Neural progenitor cell (in vitro differentiated cells): ENCODE data around the gene HIPK2. TPM values are rescaled to one million over a fixed set of nuclear protein-coding genes. Genes with fewer than 3 reads are reported as not detected.

ENCODE experiments used
- DNase-seq: peaks from one replicate; pipeline ENCODE4 v3.0.0-alpha.2; 2016; ENCODE audit warnings: low spot score
- H2AFZ ChIP-seq: fragments of 200-600 bp; sonication (generic); replicated peaks from 2 replicates; pipeline ENCODE4 v1.6.1; 2016; ENCODE audit warnings: antibody characterized with exemption
- H3F3A ChIP-seq: fragments of 200-600 bp; sonication (generic); 2 replicates; pipeline ENCODE4 v1.6.1; 2016; ENCODE audit warnings: antibody characterized with exemption, low read depth
- H3K27ac ChIP-seq: fragments of 200-600 bp; sonication (generic); 2 replicates; pipeline ENCODE4 v1.5.1; 2016; ENCODE audit warnings: mild to moderate bottlenecking
- H3K27me3 ChIP-seq: fragments of 200-600 bp; sonication (generic); 2 replicates; pipeline ENCODE4 v1.6.1; 2016; ENCODE audit warnings: mild to moderate bottlenecking, moderate library complexity
- H3K36me3 ChIP-seq: fragments of 200-600 bp; sonication (generic); 2 replicates; pipeline ENCODE4 v1.5.1; 2016
- H3K4me1 ChIP-seq: fragments of 200-600 bp; sonication (generic); 2 replicates; pipeline ENCODE4 v1.6.1; 2016; ENCODE audit warnings: mixed run types
- H3K4me2 ChIP-seq: fragments of 200-600 bp; sonication (generic); 2 replicates; pipeline ENCODE4 v1.6.1; 2016
- H3K4me3 ChIP-seq: fragments of 200-600 bp; sonication (generic); 2 replicates; pipeline ENCODE4 v1.5.1; 2016
- H3K79me2 ChIP-seq: fragments of 200-600 bp; sonication (generic); 2 replicates; pipeline ENCODE4 v1.6.1; 2016; ENCODE audit warnings: low read depth
- H3K9ac ChIP-seq: fragments of 200-600 bp; sonication (generic); 2 replicates; pipeline ENCODE4 v1.6.1; 2016
- H3K9me3 ChIP-seq: fragments of 200-600 bp; sonication (generic); 2 replicates; pipeline ENCODE4 v1.5.1; 2016; ENCODE audit warnings: low read depth
- H4K20me1 ChIP-seq: fragments of 200-600 bp; sonication (generic); 2 replicates; pipeline ENCODE4 v1.6.1; 2016; ENCODE audit warnings: low read depth
- H3K27ac Mint-ChIP-seq: 3 replicates; pipeline ENCODE4 v1.8.0; 2021; ENCODE audit warnings: mixed read lengths
- H3K27me3 Mint-ChIP-seq: 2 replicates; pipeline ENCODE4 v1.8.0; 2022; ENCODE audit warnings: low read depth, mild to moderate bottlenecking, inconsistent platforms, moderate library complexity, mixed read lengths; ENCODE audit not compliant: insufficient read depth
- H3K36me3 Mint-ChIP-seq: 3 replicates; pipeline ENCODE4 v1.8.0; 2021; ENCODE audit warnings: mixed read lengths
- H3K4me1 Mint-ChIP-seq: 3 replicates; pipeline ENCODE4 v1.8.0; 2021; ENCODE audit warnings: mixed read lengths
- H3K4me3 Mint-ChIP-seq: 3 replicates; pipeline ENCODE4 v1.8.0; 2021; ENCODE audit warnings: mild to moderate bottlenecking, moderate library complexity, mixed read lengths
- H3K9me3 Mint-ChIP-seq: 3 replicates; pipeline ENCODE4 v1.8.0; 2020; ENCODE audit warnings: mixed read lengths
- EZH2 ChIP-seq: fragments of 200-600 bp; sonication (generic); IDR thresholded peaks from 2 replicates; pipeline ENCODE4 v1.6.1; 2017; ENCODE audit warnings: antibody characterized with exemption, mild to moderate bottlenecking, moderate library complexity
- EZH2phosphoT487 ChIP-seq: fragments of 200-600 bp; sonication (generic); IDR thresholded peaks from 2 replicates; pipeline ENCODE4 v1.6.1; 2017; ENCODE audit warnings: antibody characterized with exemption
- total RNA-seq: library from RNA; depleted of rRNA; stranded (reverse); fragments of >200 nt; gene quantifications from 2 replicates; pipeline ENCODE4 v1.2.3, GENCODE V29; 2015; ENCODE audit warnings: low replicate concordance
- TF ChIP-seq, protein P1 (sequence below): fragments of 200-600 bp; sonication (generic); IDR thresholded peaks from 2 replicates; pipeline ENCODE4 v1.5.1; 2017; ENCODE audit warnings: antibody characterized with exemption, mild to moderate bottlenecking

HIPK2 gene
- total RNA-seq, 1 donor from 2014 or later: 12.8 TPM

GRCh38 chr7:139698844-139699243 is 79.0 kb downstream of the HIPK2 start:
- Mint-ChIP-seq H3K9me3 (no peaks in the 10 kb centered on the region), H3K4me1 (peaks cover 27% of the 10 kb centered on the region), H3K27me3 (no peaks in the 10 kb centered on the region), H3K36me3 (peaks cover 16% of the 10 kb centered on the region), H3K4me3 (no peak overlapping the region), H3K27ac (no peak overlapping the region)
- Histone ChIP-seq H3K36me3 (no peaks in the 10 kb centered on the region), H3K27me3 (no peaks in the 10 kb centered on the region), H3F3A (no peaks in the 10 kb centered on the region), H2AFZ (no peak overlapping the region), H3K4me3 (no peak overlapping the region), H4K20me1 (peaks cover 35% of the 10 kb centered on the region), H3K9ac (no peak overlapping the region), H3K4me2 (no peak overlapping the region), H3K9me3 (no peaks in the 10 kb centered on the region), H3K27ac (no peak overlapping the region), H3K79me2 (no peaks in the 10 kb centered on the region), H3K4me1 (peaks cover 10% of the 10 kb centered on the region)
- TF ChIP-seq EZH2 (no peak), EZH2phosphoT487 (no peak)
- TF ChIP-seq, protein P1, sequence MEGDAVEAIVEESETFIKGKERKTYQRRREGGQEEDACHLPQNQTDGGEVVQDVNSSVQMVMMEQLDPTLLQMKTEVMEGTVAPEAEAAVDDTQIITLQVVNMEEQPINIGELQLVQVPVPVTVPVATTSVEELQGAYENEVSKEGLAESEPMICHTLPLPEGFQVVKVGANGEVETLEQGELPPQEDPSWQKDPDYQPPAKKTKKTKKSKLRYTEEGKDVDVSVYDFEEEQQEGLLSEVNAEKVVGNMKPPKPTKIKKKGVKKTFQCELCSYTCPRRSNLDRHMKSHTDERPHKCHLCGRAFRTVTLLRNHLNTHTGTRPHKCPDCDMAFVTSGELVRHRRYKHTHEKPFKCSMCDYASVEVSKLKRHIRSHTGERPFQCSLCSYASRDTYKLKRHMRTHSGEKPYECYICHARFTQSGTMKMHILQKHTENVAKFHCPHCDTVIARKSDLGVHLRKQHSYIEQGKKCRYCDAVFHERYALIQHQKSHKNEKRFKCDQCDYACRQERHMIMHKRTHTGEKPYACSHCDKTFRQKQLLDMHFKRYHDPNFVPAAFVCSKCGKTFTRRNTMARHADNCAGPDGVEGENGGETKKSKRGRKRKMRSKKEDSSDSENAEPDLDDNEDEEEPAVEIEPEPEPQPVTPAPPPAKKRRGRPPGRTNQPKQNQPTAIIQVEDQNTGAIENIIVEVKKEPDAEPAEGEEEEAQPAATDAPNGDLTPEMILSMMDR: no peak
- no peak for DNase-seq

DNA sequence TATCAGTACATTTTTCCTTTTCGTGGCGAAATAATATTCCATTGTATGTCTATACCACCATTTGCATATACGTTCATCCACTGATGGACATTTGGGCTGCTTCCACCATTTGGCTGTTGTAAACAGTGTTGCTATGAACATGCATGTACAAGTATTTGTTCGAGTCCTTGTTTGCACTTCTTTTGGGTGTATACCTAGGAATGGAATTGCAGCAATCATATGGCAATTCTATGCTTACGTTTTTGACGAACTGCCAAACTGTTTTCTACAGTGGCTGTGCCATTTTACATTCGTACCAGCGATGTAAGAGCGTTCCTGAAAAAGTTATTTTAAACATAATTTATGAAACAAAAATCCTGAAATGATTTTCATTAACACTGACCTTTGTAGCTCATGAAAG is 79.5 kb downstream of the HIPK2 start:
- no peaks in the 10 kb centered on the region for H3K27me3 ChIP-seq
- no peak for DNase-seq
- no peak overlapping the region for H3K4me3 ChIP-seq
- H2AFZ ChIP-seq: no peak overlapping the region
- H3F3A ChIP-seq: peaks cover 5% of the 10 kb centered on the region
- H3K9me3 Mint-ChIP-seq: no peaks in the 10 kb centered on the region
- no peak overlapping the region for H3K27ac ChIP-seq
- H3K4me1 Mint-ChIP-seq: peaks cover 27% of the 10 kb centered on the region
- no peaks in the 10 kb centered on the region for H3K27me3 Mint-ChIP-seq
- peaks cover 16% of the 10 kb centered on the region for H3K36me3 Mint-ChIP-seq
- no peaks in the 10 kb centered on the region for H3K79me2 ChIP-seq
- no peak overlapping the region for H3K4me3 Mint-ChIP-seq
- TF ChIP-seq, protein P1: no peak
- TF ChIP-seq EZH2phosphoT487 (no peak), EZH2 (no peak)
- peaks cover 13% of the 10 kb centered on the region for H3K4me1 ChIP-seq
- H3K27ac Mint-ChIP-seq: no peak overlapping the region
- no peak overlapping the region for H3K9ac ChIP-seq
- peaks cover 40% of the 10 kb centered on the region for H4K20me1 ChIP-seq
- no peaks in the 10 kb centered on the region for H3K9me3 ChIP-seq
- no peak overlapping the region for H3K4me2 ChIP-seq
- no peaks in the 10 kb centered on the region for H3K36me3 ChIP-seq

- no peaks in the 10 kb centered on the region for H3K9me3 Mint-ChIP-seq
- no peaks in the 10 kb centered on the region for H3K36me3 ChIP-seq
- no peaks in the 10 kb centered on the region for H3K9me3 ChIP-seq
- no peak for DNase-seq
- peak overlapping the region; percentile 55 for H3K27ac Mint-ChIP-seq
- H4K20me1 ChIP-seq: peaks cover 48% of the 10 kb centered on the region
- no peaks in the 10 kb centered on the region for H3K27me3 ChIP-seq
- H3K4me1 Mint-ChIP-seq: peaks cover 29% of the 10 kb centered on the region
- TF ChIP-seq EZH2 (no peak), EZH2phosphoT487 (no peak)
- TF ChIP-seq, protein P1: no peak
- no peaks in the 10 kb centered on the region for H3K79me2 ChIP-seq
- peaks cover 12% of the 10 kb centered on the region for H3K4me1 ChIP-seq
- no peak overlapping the region for H3K27ac ChIP-seq
- no peak overlapping the region for H3K9ac ChIP-seq
- H2AFZ ChIP-seq: no peak overlapping the region
- no peak overlapping the region for H3K4me3 Mint-ChIP-seq
- H3K4me2 ChIP-seq: no peak overlapping the region
- peaks cover 16% of the 10 kb centered on the region for H3K36me3 Mint-ChIP-seq
- peaks cover 10% of the 10 kb centered on the region for H3F3A ChIP-seq
- H3K4me3 ChIP-seq: no peak overlapping the region
- no peaks in the 10 kb centered on the region for H3K27me3 Mint-ChIP-seq
Observed at GRCh38 chr7:139697056-139697455, 80.7 kb downstream of the HIPK2 start.
